Measurements from ENCODE around the gene TRIM7.
A peak's percentile ranks its signal among the peaks of the same experiment; 100 is the strongest.
"Not testable (repeated sequence)": the region's sequence is repeated elsewhere in the genome, so short reads cannot be mapped to it uniquely, and the experiment has no call there.

The TRIM7 gene

GRCh38 chr5:181215997-181216989 lies 11.3 kb upstream of the TRIM7 start:
- no peak for DNase-seq (ENCODE audit: low read depth, low spot score)

GRCh38 chr5:181214249-181214648 lies 9.3 kb upstream of the TRIM7 start:
- H3K27ac ChIP-seq; DNase-seq (ENCODE audit: low read depth, low spot score): not testable (repeated sequence)

More at GRCh38 chr5:181215997-181216989, 11.3 kb upstream of the TRIM7 start:
- H3K27ac ChIP-seq = no peak overlapping the region

- H3K27ac ChIP-seq = no peak overlapping the region
- DNase-seq (ENCODE audit: low read depth, low spot score) = no peak
Observed at GRCh38 chr5:181212934-181213333, 7.9 kb upstream of the TRIM7 start.

- DNase-seq (ENCODE audit: low read depth, low spot score) = no peak
- H3K27ac ChIP-seq = no peak overlapping the region
Observed at GRCh38 chr5:181212080-181212479, 7.1 kb upstream of the TRIM7 start.

GRCh38 chr5:181211208-181211607 lies 6.2 kb upstream of the TRIM7 start:
- DNase-seq (ENCODE audit: low read depth, low spot score) = no peak
- H3K27ac ChIP-seq = no peak overlapping the region

- H3K27ac ChIP-seq; DNase-seq (ENCODE audit: low read depth, low spot score): not testable (repeated sequence)
Observed at GRCh38 chr5:181210698-181211097, 5.7 kb upstream of the TRIM7 start.

GRCh38 chr5:181210148-181210547 lies 5.2 kb upstream of the TRIM7 start:
- not testable (repeated sequence) for DNase-seq (ENCODE audit: low read depth, low spot score); H3K27ac ChIP-seq

- not testable (repeated sequence) for H3K27ac ChIP-seq; DNase-seq (ENCODE audit: low read depth, low spot score)
Observed at GRCh38 chr5:181209006-181209405, 4.0 kb upstream of the TRIM7 start.

GRCh38 chr5:181207960-181208253 lies 2.9 kb upstream of the TRIM7 start:
- peak overlapping the region; percentile 83 for H3K27ac ChIP-seq
- no peak for DNase-seq (ENCODE audit: low read depth, low spot score)

- peak overlapping the region; percentile 83 for H3K27ac ChIP-seq
- no peak for DNase-seq (ENCODE audit: low read depth, low spot score)
Observed at GRCh38 chr5:181207214-181207959, 2.4 kb upstream of the TRIM7 start.

- DNase-seq (ENCODE audit: low read depth, low spot score) = no peak
- peak overlapping the region; percentile 83 for H3K27ac ChIP-seq
Observed at GRCh38 chr5:181205761-181206649, 1.0 kb upstream of the TRIM7 start.

GRCh38 chr5:181204113-181204825 lies 727 bp downstream of the TRIM7 start:
- no peak for DNase-seq (ENCODE audit: low read depth, low spot score)
- peak overlapping the region; percentile 83 for H3K27ac ChIP-seq

GRCh38 chr5:181203777-181204112 lies 1.3 kb downstream of the TRIM7 start:
- peak overlapping the region; percentile 83 for H3K27ac ChIP-seq
- no peak for DNase-seq (ENCODE audit: low read depth, low spot score)

- DNase-seq (ENCODE audit: low read depth, low spot score) = no peak
- peak overlapping the region; percentile 83 for H3K27ac ChIP-seq
Observed at GRCh38 chr5:181203093-181203711, 1.8 kb downstream of the TRIM7 start.

- H3K27ac ChIP-seq = no peak overlapping the region
Observed at GRCh38 chr5:181200816-181201215, 4.2 kb downstream of the TRIM7 start.

GRCh38 chr5:181199881-181200638 lies 4.9 kb downstream of the TRIM7 start:
- H3K27ac ChIP-seq = no peak overlapping the region
- DNase-seq (ENCODE audit: low read depth, low spot score) = no peak

More at GRCh38 chr5:181200816-181201215, 4.2 kb downstream of the TRIM7 start:
- no peak for DNase-seq (ENCODE audit: low read depth, low spot score)

GRCh38 chr5:181198905-181199519 lies 6.0 kb downstream of the TRIM7 start:
- H3K27ac ChIP-seq = no peak overlapping the region
- DNase-seq (ENCODE audit: low read depth, low spot score) = no peak

- DNase-seq (ENCODE audit: low read depth, low spot score) = no peak
- H3K27ac ChIP-seq = no peak overlapping the region
Observed at GRCh38 chr5:181198106-181198685, 6.8 kb downstream of the TRIM7 start.

Data from epithelial cell of prostate (primary cell).